Activated T-cell treated with anti-CD3 and anti-CD28 coated beads, Interleukin-2, amount 50 U/mL, for 4 hours (primary cell): ENCODE results near the gene GNS. TPM values are rescaled to one million over a fixed set of nuclear protein-coding genes. Genes with fewer than 3 reads are reported as not detected.
A peak's percentile ranks its signal among the peaks of the same experiment; 100 is the strongest.

Source experiments
- ATAC-seq, 2 donors: fragments of 200-7000 bp; cut with Tn5 transposase; one replicate each; pipeline ENCODE4 v1.10.0; 2021
- DNase-seq: peaks from one replicate; pipeline ENCODE4 v3.0.0-alpha.2; 2020
- H3K27me3 Mint-ChIP-seq: one replicate; pipeline ENCODE4 v1.8.0; 2021; ENCODE audit warnings: low read depth, mixed read lengths
- H3K36me3 Mint-ChIP-seq: one replicate; pipeline ENCODE4 v1.8.0; 2022; ENCODE audit warnings: mixed read lengths; ENCODE audit not compliant: insufficient read depth
- H3K4me1 Mint-ChIP-seq: one replicate; pipeline ENCODE4 v1.8.0; 2021; ENCODE audit warnings: low read depth, mixed read lengths
- H3K4me3 Mint-ChIP-seq: one replicate; pipeline ENCODE4 v1.8.0; 2021; ENCODE audit warnings: mild to moderate bottlenecking, moderate library complexity, mixed read lengths
- H3K9me3 Mint-ChIP-seq: one replicate; pipeline ENCODE4 v1.8.0; 2021; ENCODE audit warnings: mixed read lengths
- total RNA-seq, 3 donors: library from RNA; stranded (reverse); gene quantifications; one replicate each; pipeline ENCODE4 v1.2.1, GENCODE V29; 2021

Gene GNS
- total RNA-seq, 3 donors from 2014 or later, result 15.7 to 17.2 (median 16.0) TPM

- no peaks in the 10 kb centered on the region for H3K27me3 Mint-ChIP-seq
- no peaks in the 10 kb centered on the region for H3K36me3 Mint-ChIP-seq
- no peaks in the 10 kb centered on the region for H3K9me3 Mint-ChIP-seq
- no peak for ATAC-seq
- H3K4me1 Mint-ChIP-seq, result peaks cover 91% of the 10 kb centered on the region
- DNase-seq, result no peak
- H3K4me3 Mint-ChIP-seq, result no peak overlapping the region
Measured at GRCh38 chr12:64673490-64674169, 85.6 kb downstream of the GNS start.

GRCh38 chr12:64672925-64673409, 86.2 kb downstream of the GNS start:
- Mint-ChIP-seq H3K4me3 (peak overlapping the region; percentile 48), H3K9me3 (no peaks in the 10 kb centered on the region), H3K36me3 (no peaks in the 10 kb centered on the region), H3K27me3 (no peaks in the 10 kb centered on the region), H3K4me1 (peaks cover 90% of the 10 kb centered on the region)
- DNase-seq, result no peak
- ATAC-seq, result no peak

- Mint-ChIP-seq H3K9me3 (no peaks in the 10 kb centered on the region), H3K27me3 (no peaks in the 10 kb centered on the region), H3K36me3 (no peaks in the 10 kb centered on the region), H3K4me1 (peaks cover 90% of the 10 kb centered on the region), H3K4me3 (peak overlapping the region; percentile 84)
- DNase-seq (no peak), ATAC-seq (peak in 1 of 2 donors; percentile 3)
Measured at GRCh38 chr12:64671681-64672080, 87.5 kb downstream of the GNS start.

- DNase-seq, result no peak
- Mint-ChIP-seq H3K4me1 (peaks cover 92% of the 10 kb centered on the region), H3K4me3 (peak overlapping the region; percentile 84), H3K9me3 (no peaks in the 10 kb centered on the region), H3K27me3 (no peaks in the 10 kb centered on the region), H3K36me3 (no peaks in the 10 kb centered on the region)
- peak; percentile 65 to 69 for ATAC-seq
Measured at GRCh38 chr12:64670919-64671639, 88.1 kb downstream of the GNS start.

GRCh38 chr12:64670019-64670418, 89.2 kb downstream of the GNS start:
- no peaks in the 10 kb centered on the region for H3K27me3 Mint-ChIP-seq
- H3K4me1 Mint-ChIP-seq, result peaks cover 94% of the 10 kb centered on the region
- ATAC-seq (no peak), DNase-seq (no peak)
- no peaks in the 10 kb centered on the region for H3K36me3 Mint-ChIP-seq
- no peaks in the 10 kb centered on the region for H3K9me3 Mint-ChIP-seq
- H3K4me3 Mint-ChIP-seq, result peak overlapping the region; percentile 84

GRCh38 chr12:64669270-64669842, 89.8 kb downstream of the GNS start:
- ATAC-seq (peak; percentile 72 to 77), DNase-seq (no peak)
- H3K9me3 Mint-ChIP-seq, result no peaks in the 10 kb centered on the region
- peak overlapping the region; percentile 84 for H3K4me3 Mint-ChIP-seq
- no peaks in the 10 kb centered on the region for H3K36me3 Mint-ChIP-seq
- H3K4me1 Mint-ChIP-seq, result peaks cover 94% of the 10 kb centered on the region
- H3K27me3 Mint-ChIP-seq, result no peaks in the 10 kb centered on the region

GRCh38 chr12:64667793-64668192, 91.4 kb downstream of the GNS start:
- H3K4me3 Mint-ChIP-seq, result no peak overlapping the region
- no peaks in the 10 kb centered on the region for H3K27me3 Mint-ChIP-seq
- H3K4me1 Mint-ChIP-seq, result peaks cover 89% of the 10 kb centered on the region
- no peaks in the 10 kb centered on the region for H3K9me3 Mint-ChIP-seq
- no peak for DNase-seq
- H3K36me3 Mint-ChIP-seq, result no peaks in the 10 kb centered on the region
- ATAC-seq, result no peak

- peaks cover 3% of the 10 kb centered on the region for H3K36me3 Mint-ChIP-seq
- H3K27me3 Mint-ChIP-seq, result no peaks in the 10 kb centered on the region
- H3K4me1 Mint-ChIP-seq, result peaks cover 90% of the 10 kb centered on the region
- no peaks in the 10 kb centered on the region for H3K9me3 Mint-ChIP-seq
- H3K4me3 Mint-ChIP-seq, result peak overlapping the region; percentile 49
- ATAC-seq, result no peak
- no peak for DNase-seq
Measured at GRCh38 chr12:64666054-64666914, 92.9 kb downstream of the GNS start.

- no peaks in the 10 kb centered on the region for H3K27me3 Mint-ChIP-seq
- DNase-seq (no peak), ATAC-seq (peak; percentile 35 to 42)
- H3K4me1 Mint-ChIP-seq, result peaks cover 90% of the 10 kb centered on the region
- peak overlapping the region; percentile 49 for H3K4me3 Mint-ChIP-seq
- peaks cover 3% of the 10 kb centered on the region for H3K36me3 Mint-ChIP-seq
- H3K9me3 Mint-ChIP-seq, result no peaks in the 10 kb centered on the region
Measured at GRCh38 chr12:64665514-64665913, 93.7 kb downstream of the GNS start.

Other genes with a start within 250 kb of the GNS start
- 10 to 100 TPM; 44.2 to 47.6 (median 46.2) TPM for gene RASSF3, start 148.9 kb downstream of the GNS start, total RNA-seq
- gene TBC1D30, start 65.2 kb upstream of the GNS start, total RNA-seq, result under 1 TPM; 0.24 to 0.81 (median 0.47) TPM